ENCODE data around the gene A2M. TPM values are rescaled to one million over a fixed set of nuclear protein-coding genes. Genes with fewer than 3 reads are reported as not detected.

A2M gene
- total and polyA plus RNA-seq, 9 donors = 50.5 to 926 (median 222) TPM

DNA sequence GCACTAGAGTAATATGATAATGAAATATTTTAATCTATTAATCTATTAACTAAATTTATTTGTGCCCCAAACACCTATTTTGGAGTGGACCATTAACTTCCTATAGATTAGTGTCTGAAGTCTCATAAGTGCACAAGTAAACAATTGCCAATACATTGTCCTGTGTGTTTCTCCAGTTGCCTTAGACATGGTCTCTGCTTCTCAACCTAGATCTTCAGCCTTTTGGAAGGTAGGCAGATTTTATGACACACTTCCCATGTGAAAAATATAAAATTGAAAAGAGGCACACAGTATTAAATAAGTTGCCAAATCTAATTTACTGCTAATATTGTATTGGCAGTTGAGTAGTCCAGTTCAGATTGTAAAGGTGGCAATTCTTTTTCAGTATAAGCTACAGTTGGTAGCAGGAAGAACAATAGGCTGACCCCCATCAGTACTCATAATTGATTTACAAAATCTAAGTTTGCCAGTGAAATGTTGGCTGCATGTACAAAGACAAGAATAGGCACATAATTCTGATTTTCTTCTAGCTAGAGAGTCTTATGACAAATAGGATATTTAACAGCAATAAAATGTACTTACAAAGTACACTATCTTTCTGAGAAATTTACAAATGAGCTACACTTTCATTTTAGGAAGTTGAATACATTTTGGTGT is 10.8 kb downstream of the A2M start:
- no peak for TF ChIP-seq EP300 (IDR thresholded peaks at IDR 0.05)
- TF ChIP-seq, protein P1, sequence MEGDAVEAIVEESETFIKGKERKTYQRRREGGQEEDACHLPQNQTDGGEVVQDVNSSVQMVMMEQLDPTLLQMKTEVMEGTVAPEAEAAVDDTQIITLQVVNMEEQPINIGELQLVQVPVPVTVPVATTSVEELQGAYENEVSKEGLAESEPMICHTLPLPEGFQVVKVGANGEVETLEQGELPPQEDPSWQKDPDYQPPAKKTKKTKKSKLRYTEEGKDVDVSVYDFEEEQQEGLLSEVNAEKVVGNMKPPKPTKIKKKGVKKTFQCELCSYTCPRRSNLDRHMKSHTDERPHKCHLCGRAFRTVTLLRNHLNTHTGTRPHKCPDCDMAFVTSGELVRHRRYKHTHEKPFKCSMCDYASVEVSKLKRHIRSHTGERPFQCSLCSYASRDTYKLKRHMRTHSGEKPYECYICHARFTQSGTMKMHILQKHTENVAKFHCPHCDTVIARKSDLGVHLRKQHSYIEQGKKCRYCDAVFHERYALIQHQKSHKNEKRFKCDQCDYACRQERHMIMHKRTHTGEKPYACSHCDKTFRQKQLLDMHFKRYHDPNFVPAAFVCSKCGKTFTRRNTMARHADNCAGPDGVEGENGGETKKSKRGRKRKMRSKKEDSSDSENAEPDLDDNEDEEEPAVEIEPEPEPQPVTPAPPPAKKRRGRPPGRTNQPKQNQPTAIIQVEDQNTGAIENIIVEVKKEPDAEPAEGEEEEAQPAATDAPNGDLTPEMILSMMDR (IDR thresholded peaks at IDR 0.05) = no peak
- TF ChIP-seq POLR2A (IDR thresholded peaks at IDR 0.05) = no peak
- Histone ChIP-seq H3K36me3 (no peaks in the 10 kb centered on the region), H3K9me3 (no peaks in the 10 kb centered on the region), H3K27me3 (no peaks in the 10 kb centered on the region), H3K27ac (no peak overlapping the region), H3K4me1 (ENCODE audit: insufficient read depth) (no peaks in the 10 kb centered on the region), H3K4me3 (no peak overlapping the region)
- intact Hi-C loops (cut with DNase I) = no loop called here
- DNase-seq = no peak

DNA sequence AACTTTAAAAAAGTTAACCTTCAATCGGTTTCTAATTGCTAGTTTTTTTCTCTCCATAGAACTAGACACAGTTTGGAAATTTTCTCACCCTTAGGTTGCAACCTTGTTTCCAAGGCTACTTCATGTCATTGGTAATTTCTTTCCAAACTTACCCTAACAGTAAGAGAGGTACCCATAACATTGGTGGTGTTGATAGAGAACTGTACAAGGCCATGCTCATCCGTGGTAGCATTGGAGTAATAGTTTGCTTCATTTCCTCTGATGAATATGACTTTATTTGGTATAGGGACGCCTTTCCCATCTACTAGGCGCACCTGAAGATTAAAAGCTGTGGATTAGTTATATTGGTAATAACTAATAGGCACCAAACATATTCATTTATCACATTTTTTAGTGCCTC is 11.6 kb downstream of the A2M start:
- no peak overlapping the region for H3K27ac ChIP-seq
- whole genome bisulfite sequencing, 3 donors = 69 to 82% (median 78%) methylated on average over 4 of the region's 4 CpGs

DNA sequence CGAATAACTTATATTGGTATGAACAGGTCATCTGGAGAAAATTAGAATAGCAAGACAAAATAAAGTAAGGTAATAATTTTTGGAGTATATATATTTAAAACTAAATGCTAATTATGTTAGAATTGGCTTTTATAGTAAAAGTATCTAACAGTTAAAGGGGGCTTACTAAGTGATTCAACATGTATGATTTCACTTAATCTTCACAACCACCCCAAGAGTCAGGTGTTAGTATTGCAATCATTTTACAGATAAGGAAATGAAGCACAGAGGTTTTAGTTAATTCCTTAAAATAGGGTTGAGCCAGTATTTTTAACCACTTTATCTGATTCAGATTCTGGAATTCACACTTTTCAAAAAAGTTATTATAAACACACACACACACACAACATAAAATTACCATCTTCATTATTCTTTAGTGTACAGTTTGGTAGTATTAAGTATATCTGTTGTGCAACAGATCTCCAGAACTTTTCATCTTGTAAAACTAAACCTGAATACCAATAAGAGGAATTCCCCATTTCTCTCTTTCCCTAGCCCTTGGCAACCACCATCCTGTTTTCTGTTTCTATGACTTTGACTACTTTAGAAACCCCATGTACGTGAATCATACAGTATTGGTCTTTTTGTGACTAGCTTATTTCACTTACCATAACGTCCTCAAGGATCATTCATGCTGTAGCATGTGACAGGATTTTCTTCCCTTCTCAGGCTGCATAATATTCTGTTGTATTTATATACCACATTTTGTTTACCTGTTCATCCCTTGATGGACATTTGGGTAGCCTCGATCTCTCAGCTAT is 12.5 kb downstream of the A2M start:
- intact Hi-C loops (cut with DNase I) = no loop called here
- Histone ChIP-seq H3K4me1 (ENCODE audit: insufficient read depth) (no peaks in the 10 kb centered on the region), H3K36me3 (no peaks in the 10 kb centered on the region), H3K9me3 (no peaks in the 10 kb centered on the region), H3K27ac (no peak overlapping the region), H3K4me3 (no peak overlapping the region), H3K27me3 (no peaks in the 10 kb centered on the region)
- TF ChIP-seq EP300 (IDR thresholded peaks at IDR 0.05) (no peak), POLR2A (IDR thresholded peaks at IDR 0.05) (no peak)
- TF ChIP-seq, protein P1 (IDR thresholded peaks at IDR 0.05) = no peak
- no peak for DNase-seq
- WGBS, 3 donors = 88 to 94% (median 90%) methylated on average over 4 of the region's 4 CpGs

More for the DNA sequence above, 11.6 kb downstream of the A2M start:
- Histone ChIP-seq H3K27me3 (no peaks in the 10 kb centered on the region), H3K4me1 (ENCODE audit: insufficient read depth) (no peaks in the 10 kb centered on the region), H3K36me3 (no peaks in the 10 kb centered on the region), H3K9me3 (no peaks in the 10 kb centered on the region), H3K4me3 (no peak overlapping the region)
- no peak for TF ChIP-seq EP300 (IDR thresholded peaks at IDR 0.05)
- TF ChIP-seq POLR2A (IDR thresholded peaks at IDR 0.05) = no peak
- TF ChIP-seq, protein P1 (IDR thresholded peaks at IDR 0.05) = no peak
- intact Hi-C loops (cut with DNase I) = no loop called here
- DNase-seq = no peak

DNA sequence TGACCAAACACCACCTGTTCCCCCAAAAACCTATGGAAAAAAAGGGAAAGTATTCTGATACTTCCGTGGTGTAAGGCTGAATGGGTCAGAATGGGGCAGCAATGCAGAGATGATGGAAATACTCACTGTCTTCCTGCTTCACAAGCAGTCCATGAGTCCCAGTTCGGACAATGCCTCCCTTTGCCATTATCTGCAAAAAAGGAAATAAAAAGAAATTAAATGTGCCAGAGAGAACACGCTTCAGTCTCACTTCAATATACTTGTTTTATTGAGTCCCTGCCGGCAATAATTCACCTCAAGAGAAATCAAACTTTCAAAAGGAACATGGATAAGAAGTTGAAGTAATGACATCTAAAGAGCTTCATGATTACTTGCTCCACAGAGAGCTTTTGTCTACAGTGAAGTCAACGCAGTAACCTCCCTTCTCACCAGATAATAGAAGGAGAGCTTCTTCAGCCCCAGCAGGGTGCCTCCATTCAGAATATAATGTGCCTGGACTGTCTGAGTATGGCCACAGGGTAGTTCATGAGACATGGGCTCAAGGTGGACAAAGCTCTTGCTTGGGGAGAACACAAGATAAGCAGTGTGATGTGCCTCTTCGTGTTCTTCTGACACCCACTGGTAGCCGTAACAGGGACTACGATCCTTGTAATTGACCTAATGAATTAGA is 14.6 kb downstream of the A2M start:
- Histone ChIP-seq H3K36me3 (no peaks in the 10 kb centered on the region), H3K27ac (no peak overlapping the region), H3K9me3 (no peaks in the 10 kb centered on the region), H3K4me3 (no peak overlapping the region), H3K4me1 (ENCODE audit: insufficient read depth) (no peaks in the 10 kb centered on the region), H3K27me3 (no peaks in the 10 kb centered on the region)
- TF ChIP-seq, protein P1 (IDR thresholded peaks at IDR 0.05) = no peak
- TF ChIP-seq EP300 (IDR thresholded peaks at IDR 0.05) (no peak), POLR2A (IDR thresholded peaks at IDR 0.05) (no peak)
- intact Hi-C loops (cut with DNase I) = no loop called here
- 75 to 81% (median 79%) methylated on average over 8 of the region's 8 CpGs for WGBS, 3 donors
- DNase-seq = no peak

All from ovary (tissue), 9 donors.